Activated CD4-positive, alpha-beta T cell treated with anti-CD3 and anti-CD28 coated beads, Interleukin-2, amount 50 U/mL, for 4 hours (primary cell): ENCODE data around the gene FCGBP.
"Not testable (repeated sequence)": the region's sequence is repeated elsewhere in the genome, so short reads cannot be mapped to it uniquely, and the experiment has no call there.

Experiments used
- DNase-seq, 2 experiments: peaks; one replicate each; pipeline ENCODE4 v3.0.0-alpha.2; 2020

FCGBP gene

GRCh38 chr19:39889872-39890754, 44.3 kb downstream of the FCGBP start:
- not testable (repeated sequence) for DNase-seq

GRCh38 chr19:39887456-39887951, 46.9 kb downstream of the FCGBP start:
- DNase-seq: not testable (repeated sequence)

DNA sequence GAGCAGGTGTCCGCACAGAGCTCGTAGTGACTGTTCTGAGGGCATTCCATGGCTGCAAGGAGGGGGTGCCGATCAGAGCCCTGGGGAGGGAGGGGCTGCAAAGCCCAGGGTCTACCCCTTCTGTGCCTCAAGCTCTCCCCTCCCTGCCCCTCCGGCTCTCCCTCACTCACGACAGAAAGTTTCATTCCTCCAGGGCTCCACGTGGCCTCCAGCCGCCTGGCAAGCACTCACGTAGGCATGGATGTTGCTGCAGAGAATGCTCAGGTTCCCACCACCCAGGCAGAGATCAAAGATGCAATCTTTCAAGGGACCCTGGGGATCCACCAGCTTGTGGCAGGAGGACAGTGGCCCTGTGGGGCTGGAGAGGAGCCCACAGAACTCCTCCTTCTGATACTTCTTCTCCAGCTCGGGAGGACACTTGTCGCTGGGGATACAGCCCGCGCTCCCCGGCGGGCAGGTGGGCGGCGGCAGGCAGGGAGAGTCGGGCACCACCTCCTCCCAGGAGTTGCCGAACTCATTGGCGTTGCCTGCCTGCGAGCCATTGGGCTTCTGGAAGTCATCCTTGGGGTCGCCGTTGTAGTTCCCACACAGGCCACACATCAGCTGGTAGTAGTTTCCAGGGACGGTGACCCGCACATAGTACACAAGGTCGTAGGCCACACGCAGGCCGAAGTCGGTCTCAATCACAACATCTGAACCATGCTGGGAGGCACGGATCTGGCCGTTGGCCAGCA, 48.4 kb downstream of the FCGBP start:
- DNase-seq: not testable (repeated sequence)

DNA sequence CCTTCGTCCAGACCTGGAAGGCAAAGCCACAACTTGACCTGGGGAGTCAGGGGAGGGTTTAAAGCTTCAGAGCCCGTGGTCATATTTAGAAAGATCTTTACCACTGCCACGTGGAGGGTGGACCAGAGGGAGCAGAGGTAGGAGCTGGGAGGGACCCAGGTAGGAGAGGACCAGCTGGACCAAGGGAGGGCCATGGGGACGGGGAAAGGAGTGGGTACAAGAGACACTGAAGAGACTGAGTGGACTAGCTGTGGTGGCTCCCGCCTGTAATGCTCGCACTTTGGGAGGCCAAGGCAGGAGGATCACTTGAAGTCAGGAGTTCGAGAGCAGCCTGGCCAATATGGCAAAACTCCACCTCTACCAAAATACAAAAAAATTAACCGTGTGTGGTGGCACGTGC, 49.7 kb downstream of the FCGBP start:
- not testable (repeated sequence) for DNase-seq
